Right atrium auricular region (tissue), 2 donors: ENCODE data around the gene KCND3. TPM values are rescaled to one million over a fixed set of nuclear protein-coding genes. Genes with fewer than 3 reads are reported as not detected.

Experiments
- DNase-seq: peaks from one replicate; pipeline ENCODE4 v3.0.0-alpha.2; 2019; ENCODE audit warnings: low spot score
- H3K27ac ChIP-seq, 2 donors: fragments of 200-600 bp; sonication (generic); 1 replicate in 1 of 2; 2 replicates in 1 of 2; pipeline ENCODE4 v1.5.1; 2016 to 2019
- H3K27me3 ChIP-seq, 2 donors: fragments of 200-600 bp; sonication (generic); one replicate each; pipeline versions ENCODE4 v1.5.1 to v1.6.0; 2017 to 2019
- H3K36me3 ChIP-seq: fragments of 200-600 bp; sonication (generic); one replicate; pipeline ENCODE4 v1.5.1; 2016
- H3K4me1 ChIP-seq, 2 donors: fragments of 200-600 bp; sonication (generic); one replicate each; pipeline versions ENCODE4 v1.5.1 to v1.6.0; 2017 to 2019
- H3K4me3 ChIP-seq, 2 donors: fragments of 200-600 bp; sonication (generic); 1 replicate in 1 of 2; 2 replicates in 1 of 2; pipeline ENCODE4 v1.5.1; 2017 to 2019; ENCODE audit warnings: mild to moderate bottlenecking in 1 of 2, moderate library complexity in 1 of 2
- H3K9me3 ChIP-seq, 2 donors: fragments of 200-600 bp; sonication (generic); one replicate each; pipeline ENCODE4 v1.5.1; 2019
- CTCF ChIP-seq, 2 donors: fragments of 200-600 bp; sonication (generic); IDR thresholded peaks; one replicate each; pipeline ENCODE4 v1.5.1; 2019; ENCODE audit warnings: antibody characterized with exemption in 2 of 2
- total RNA-seq, 2 donors: library from RNA; depleted of rRNA; stranded (reverse); fragments of >200 nt; gene quantifications; one replicate each; pipeline ENCODE4 v1.1.0, GENCODE V29; 2016

The KCND3 gene
- total RNA-seq, 2 donors from 2014 or later = 19.6 to 24.9 TPM

- peak; percentile 64 for DNase-seq
- peak overlapping the region; percentile 81 to 87 for H3K27ac ChIP-seq
Measured at GRCh38 chr1:111948209-111949171, 41.0 kb downstream of the KCND3 start.

GRCh38 chr1:111943846-111944749 lies 45.4 kb downstream of the KCND3 start:
- H3K4me3 ChIP-seq = no peak overlapping the region
- no peak for TF ChIP-seq CTCF (IDR thresholded peaks at IDR 0.05)
- H3K27me3 ChIP-seq = no peaks in the 10 kb centered on the region
- no peaks in the 10 kb centered on the region for H3K36me3 ChIP-seq
- H3K9me3 ChIP-seq = no peaks in the 10 kb centered on the region
- H3K27ac ChIP-seq = peak overlapping the region; percentile 56 to 81
- DNase-seq = no peak
- H3K4me1 ChIP-seq = peaks cover 0 to 28% of the 10 kb centered on the region in 2 donors

More at GRCh38 chr1:111948209-111949171, 41.0 kb downstream of the KCND3 start:
- H3K27me3 ChIP-seq = no peaks in the 10 kb centered on the region
- no peaks in the 10 kb centered on the region for H3K36me3 ChIP-seq
- H3K4me1 ChIP-seq = peaks cover 0 to 46% of the 10 kb centered on the region in 2 donors
- no peak for TF ChIP-seq CTCF (IDR thresholded peaks at IDR 0.05)
- no peak overlapping the region for H3K4me3 ChIP-seq
- no peaks in the 10 kb centered on the region for H3K9me3 ChIP-seq

- Histone ChIP-seq H3K36me3 (no peaks in the 10 kb centered on the region), H3K4me1 (peaks cover 0 to 19% of the 10 kb centered on the region in 2 donors), H3K4me3 (no peak overlapping the region), H3K27me3 (no peaks in the 10 kb centered on the region), H3K27ac (no peak overlapping the region), H3K9me3 (no peaks in the 10 kb centered on the region)
- DNase-seq = no peak
- no peak for TF ChIP-seq CTCF (IDR thresholded peaks at IDR 0.05)
Measured at GRCh38 chr1:111943066-111943465, 46.4 kb downstream of the KCND3 start.

GRCh38 chr1:111938536-111938935 lies 50.9 kb downstream of the KCND3 start:
- Histone ChIP-seq H3K36me3 (no peaks in the 10 kb centered on the region), H3K27me3 (no peaks in the 10 kb centered on the region), H3K4me1 (peaks cover 0 to 34% of the 10 kb centered on the region in 2 donors), H3K4me3 (no peak overlapping the region), H3K9me3 (no peaks in the 10 kb centered on the region), H3K27ac (no peak overlapping the region)
- DNase-seq = no peak
- TF ChIP-seq CTCF (IDR thresholded peaks at IDR 0.05) = no peak

- H3K36me3 ChIP-seq = no peaks in the 10 kb centered on the region
- no peak overlapping the region for H3K4me3 ChIP-seq
- H3K9me3 ChIP-seq = no peaks in the 10 kb centered on the region
- peaks cover 0 to 34% of the 10 kb centered on the region in 2 donors for H3K4me1 ChIP-seq
- no peak for DNase-seq
- TF ChIP-seq CTCF (IDR thresholded peaks at IDR 0.05) = no peak
- H3K27ac ChIP-seq = no peak overlapping the region
- no peaks in the 10 kb centered on the region for H3K27me3 ChIP-seq
Measured at GRCh38 chr1:111938123-111938522, 51.3 kb downstream of the KCND3 start.
